DND-41 (cell line): ENCODE data around the gene SULF2.

Experiments
- EZH2 ChIP-seq: IDR thresholded peaks from 3 replicates; pipeline ENCODE4 v1.6.1; 2012; ENCODE audit warnings: borderline replicate concordance, low read depth, mild to moderate bottlenecking, moderate library complexity, low read length, inconsistent platforms; ENCODE audit not compliant: severe bottlenecking
- TF ChIP-seq, protein P1 (sequence below): IDR thresholded peaks from 2 replicates; pipeline ENCODE4 v1.5.1; 2012; ENCODE audit warnings: borderline replicate concordance, low read length, moderate library complexity, mild to moderate bottlenecking; ENCODE audit not compliant: poor library complexity, severe bottlenecking; ENCODE audit errors: extremely low read depth

DNA sequence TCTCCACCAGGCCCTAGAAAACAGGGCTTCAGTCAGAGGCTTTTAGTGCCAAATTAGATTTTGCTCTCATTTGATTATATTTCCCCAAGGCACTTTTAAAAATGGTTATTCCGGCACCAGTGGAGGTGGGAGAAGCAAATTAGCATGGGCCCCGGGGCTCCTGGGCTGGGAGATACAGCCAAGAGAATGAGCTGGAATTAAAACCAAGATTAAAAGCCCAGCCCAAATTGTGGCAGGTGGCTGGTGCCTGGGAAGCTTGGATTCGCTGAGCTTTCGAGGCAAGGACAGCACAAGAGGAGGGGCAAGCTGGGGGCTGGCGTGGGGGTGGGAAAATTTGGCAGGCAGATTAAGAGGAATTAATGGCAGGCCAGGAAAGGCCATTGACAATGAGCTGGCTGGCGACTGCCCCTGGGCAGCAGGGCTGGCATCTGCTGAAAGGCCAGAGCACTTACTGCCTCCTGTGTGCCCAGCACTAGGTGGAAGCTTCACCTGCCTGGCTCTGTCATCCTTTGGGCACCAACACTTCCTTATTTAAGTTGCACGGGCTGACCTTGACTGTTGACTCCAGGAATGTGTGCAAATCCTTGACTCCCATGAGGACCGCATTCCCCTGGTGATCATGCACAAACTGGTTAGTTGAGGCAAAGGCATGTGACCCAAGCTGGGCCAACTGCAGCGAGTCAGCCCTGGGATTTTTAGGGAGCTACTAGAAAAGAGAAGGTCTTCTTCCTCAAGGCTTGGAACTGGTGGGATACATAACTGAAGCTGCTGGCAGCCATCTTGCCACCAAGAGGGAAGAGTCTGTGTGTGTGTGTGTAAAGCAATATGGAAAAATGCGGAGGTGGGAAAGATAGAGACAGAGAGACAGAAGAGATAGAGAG, 76.1 kb downstream of the SULF2 start:
- TF ChIP-seq EZH2: no peak
- TF ChIP-seq, protein P1, sequence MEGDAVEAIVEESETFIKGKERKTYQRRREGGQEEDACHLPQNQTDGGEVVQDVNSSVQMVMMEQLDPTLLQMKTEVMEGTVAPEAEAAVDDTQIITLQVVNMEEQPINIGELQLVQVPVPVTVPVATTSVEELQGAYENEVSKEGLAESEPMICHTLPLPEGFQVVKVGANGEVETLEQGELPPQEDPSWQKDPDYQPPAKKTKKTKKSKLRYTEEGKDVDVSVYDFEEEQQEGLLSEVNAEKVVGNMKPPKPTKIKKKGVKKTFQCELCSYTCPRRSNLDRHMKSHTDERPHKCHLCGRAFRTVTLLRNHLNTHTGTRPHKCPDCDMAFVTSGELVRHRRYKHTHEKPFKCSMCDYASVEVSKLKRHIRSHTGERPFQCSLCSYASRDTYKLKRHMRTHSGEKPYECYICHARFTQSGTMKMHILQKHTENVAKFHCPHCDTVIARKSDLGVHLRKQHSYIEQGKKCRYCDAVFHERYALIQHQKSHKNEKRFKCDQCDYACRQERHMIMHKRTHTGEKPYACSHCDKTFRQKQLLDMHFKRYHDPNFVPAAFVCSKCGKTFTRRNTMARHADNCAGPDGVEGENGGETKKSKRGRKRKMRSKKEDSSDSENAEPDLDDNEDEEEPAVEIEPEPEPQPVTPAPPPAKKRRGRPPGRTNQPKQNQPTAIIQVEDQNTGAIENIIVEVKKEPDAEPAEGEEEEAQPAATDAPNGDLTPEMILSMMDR: no peak
